ENCODE results near the gene C22orf39. TPM values are rescaled to one million over a fixed set of nuclear protein-coding genes. Genes with fewer than 3 reads are reported as not detected.

The C22orf39 gene
- total RNA-seq, 2 donors from 2014 or later, result 21.6 to 21.8 TPM

DNA sequence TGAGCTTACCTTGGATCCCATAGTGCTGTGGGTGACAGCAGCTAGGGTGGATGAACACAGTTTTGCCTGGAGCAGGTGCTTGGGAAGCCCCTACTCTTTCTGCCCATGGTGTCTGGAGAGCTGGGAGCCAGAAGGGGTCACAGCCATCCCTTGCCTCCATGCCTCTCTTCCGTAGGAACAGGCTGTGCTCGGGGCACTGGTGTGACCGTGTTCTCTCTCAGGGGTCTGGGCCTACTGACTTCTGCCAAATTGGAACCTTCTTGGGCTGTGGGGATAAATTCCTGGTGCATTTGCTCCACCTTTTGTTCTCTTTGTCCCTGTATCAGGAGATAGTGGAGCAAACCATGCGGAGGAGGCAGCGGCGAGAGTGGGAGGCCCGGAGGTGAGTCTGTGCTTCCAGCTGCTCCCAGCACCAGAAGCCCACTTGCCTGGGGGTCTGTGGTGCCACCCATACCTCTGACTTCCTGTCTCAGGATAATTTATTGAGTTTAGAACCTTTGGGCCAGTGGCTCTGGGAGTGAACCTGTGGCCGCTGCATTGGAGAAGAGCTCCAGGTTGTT, 46.6 kb upstream of the C22orf39 start:
- H3K36me3 ChIP-seq, result no peaks in the 10 kb centered on the region
- no peak overlapping the region for H3K9ac ChIP-seq (ENCODE audit: low read depth in 2 of 2, low read length in 2 of 2)
- TF ChIP-seq, protein P1, sequence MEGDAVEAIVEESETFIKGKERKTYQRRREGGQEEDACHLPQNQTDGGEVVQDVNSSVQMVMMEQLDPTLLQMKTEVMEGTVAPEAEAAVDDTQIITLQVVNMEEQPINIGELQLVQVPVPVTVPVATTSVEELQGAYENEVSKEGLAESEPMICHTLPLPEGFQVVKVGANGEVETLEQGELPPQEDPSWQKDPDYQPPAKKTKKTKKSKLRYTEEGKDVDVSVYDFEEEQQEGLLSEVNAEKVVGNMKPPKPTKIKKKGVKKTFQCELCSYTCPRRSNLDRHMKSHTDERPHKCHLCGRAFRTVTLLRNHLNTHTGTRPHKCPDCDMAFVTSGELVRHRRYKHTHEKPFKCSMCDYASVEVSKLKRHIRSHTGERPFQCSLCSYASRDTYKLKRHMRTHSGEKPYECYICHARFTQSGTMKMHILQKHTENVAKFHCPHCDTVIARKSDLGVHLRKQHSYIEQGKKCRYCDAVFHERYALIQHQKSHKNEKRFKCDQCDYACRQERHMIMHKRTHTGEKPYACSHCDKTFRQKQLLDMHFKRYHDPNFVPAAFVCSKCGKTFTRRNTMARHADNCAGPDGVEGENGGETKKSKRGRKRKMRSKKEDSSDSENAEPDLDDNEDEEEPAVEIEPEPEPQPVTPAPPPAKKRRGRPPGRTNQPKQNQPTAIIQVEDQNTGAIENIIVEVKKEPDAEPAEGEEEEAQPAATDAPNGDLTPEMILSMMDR (IDR thresholded peaks at IDR 0.05), result no peak
- no peaks in the 10 kb centered on the region for H3K9me3 ChIP-seq
- no peak for DNase-seq
- intact Hi-C loops (cut with DNase I), result loop anchor here (5.0 kb wide), 1 partner anchor 133 kb away; no protein-coding TSS in a partner anchor
- H3K4me3 ChIP-seq, result no peak overlapping the region
- no peaks in the 10 kb centered on the region for H3K27me3 ChIP-seq
- no peak overlapping the region for H3K27ac ChIP-seq
- H3K4me1 ChIP-seq, result no peaks in the 10 kb centered on the region

DNA sequence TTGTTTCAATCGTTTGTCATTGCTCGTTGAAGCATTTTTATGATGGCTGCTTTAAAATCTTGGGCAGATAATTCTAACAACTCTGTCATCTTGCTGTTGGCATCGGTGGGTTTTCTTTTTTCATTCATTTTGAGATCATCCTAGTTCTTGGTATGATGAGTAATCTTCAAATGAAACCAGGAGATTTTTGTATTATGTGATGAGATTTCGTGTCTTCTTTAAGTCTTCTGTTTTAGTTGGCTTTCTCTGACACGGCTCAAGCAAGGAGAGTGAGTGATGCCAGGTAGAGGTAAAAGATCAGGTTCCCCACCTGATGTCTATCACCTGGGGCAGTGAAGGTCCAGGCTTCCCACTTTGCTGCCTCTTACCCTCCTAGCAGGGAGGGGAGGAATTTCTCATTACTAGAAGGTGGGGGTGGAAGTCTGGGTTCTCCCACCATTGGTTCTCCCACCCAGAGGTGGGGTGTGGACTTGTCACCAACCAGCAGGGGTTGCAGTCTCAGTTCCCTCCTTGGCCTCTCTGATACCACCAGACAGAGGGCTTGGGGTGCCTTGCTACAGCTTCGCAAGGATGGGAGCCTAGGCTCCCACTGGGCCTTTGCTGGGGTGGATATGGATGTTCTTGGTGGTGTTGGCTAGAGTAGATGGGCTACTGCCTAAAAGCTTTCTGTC, 45.1 kb upstream of the C22orf39 start:
- no peak overlapping the region for H3K27ac ChIP-seq
- no peak for DNase-seq
- no peaks in the 10 kb centered on the region for H3K27me3 ChIP-seq
- no peaks in the 10 kb centered on the region for H3K9me3 ChIP-seq
- H3K4me3 ChIP-seq, result no peak overlapping the region
- intact Hi-C loops (cut with DNase I), result loop anchor here (5.0 kb wide), 1 partner anchor 135 kb away; no protein-coding TSS in a partner anchor
- no peak overlapping the region for H3K9ac ChIP-seq (ENCODE audit: low read depth in 2 of 2, low read length in 2 of 2)
- H3K4me1 ChIP-seq, result no peaks in the 10 kb centered on the region
- H3K36me3 ChIP-seq, result no peaks in the 10 kb centered on the region
- TF ChIP-seq, protein P1 (IDR thresholded peaks at IDR 0.05), result no peak

DNA sequence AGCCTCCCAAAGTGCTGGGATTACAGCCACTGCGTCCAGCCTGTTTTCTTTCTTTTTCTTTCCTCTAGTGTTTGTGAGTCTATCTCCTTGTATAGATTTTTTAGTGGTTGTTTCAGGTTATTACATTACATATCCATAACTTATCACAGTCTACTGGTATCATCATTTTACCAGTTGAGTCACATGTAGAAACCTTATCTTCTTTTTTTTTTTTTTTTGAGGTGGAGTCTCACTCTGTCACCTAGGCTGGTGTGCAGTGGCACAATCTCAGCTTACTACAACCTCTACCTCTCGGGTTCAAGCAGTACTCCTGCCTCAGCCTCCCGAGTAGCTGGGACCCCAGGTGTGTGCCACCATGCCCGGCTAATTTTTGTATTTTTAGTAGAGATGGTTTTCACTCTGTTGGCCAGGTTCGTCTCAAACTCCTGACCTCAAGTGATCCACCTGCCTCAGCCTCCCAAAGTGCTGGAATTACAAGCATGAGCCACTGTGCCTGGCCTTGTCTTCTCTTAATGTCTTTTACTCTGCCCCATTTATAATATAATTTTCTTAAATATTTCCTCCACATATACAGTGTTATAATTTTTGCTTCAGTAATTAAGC, 43.2 kb upstream of the C22orf39 start:
- TF ChIP-seq, protein P1 (IDR thresholded peaks at IDR 0.05), result no peak
- intact Hi-C loops (cut with DNase I), result loop anchor here (5.0 kb wide), 1 partner anchor 137 kb away; no protein-coding TSS in a partner anchor
- H3K9ac ChIP-seq (ENCODE audit: low read depth in 2 of 2, low read length in 2 of 2), result no peak overlapping the region
- H3K4me3 ChIP-seq, result no peak overlapping the region
- no peaks in the 10 kb centered on the region for H3K27me3 ChIP-seq
- no peaks in the 10 kb centered on the region for H3K4me1 ChIP-seq
- H3K36me3 ChIP-seq, result no peaks in the 10 kb centered on the region
- H3K9me3 ChIP-seq, result no peaks in the 10 kb centered on the region
- H3K27ac ChIP-seq, result no peak overlapping the region
- DNase-seq, result no peak

DNA sequence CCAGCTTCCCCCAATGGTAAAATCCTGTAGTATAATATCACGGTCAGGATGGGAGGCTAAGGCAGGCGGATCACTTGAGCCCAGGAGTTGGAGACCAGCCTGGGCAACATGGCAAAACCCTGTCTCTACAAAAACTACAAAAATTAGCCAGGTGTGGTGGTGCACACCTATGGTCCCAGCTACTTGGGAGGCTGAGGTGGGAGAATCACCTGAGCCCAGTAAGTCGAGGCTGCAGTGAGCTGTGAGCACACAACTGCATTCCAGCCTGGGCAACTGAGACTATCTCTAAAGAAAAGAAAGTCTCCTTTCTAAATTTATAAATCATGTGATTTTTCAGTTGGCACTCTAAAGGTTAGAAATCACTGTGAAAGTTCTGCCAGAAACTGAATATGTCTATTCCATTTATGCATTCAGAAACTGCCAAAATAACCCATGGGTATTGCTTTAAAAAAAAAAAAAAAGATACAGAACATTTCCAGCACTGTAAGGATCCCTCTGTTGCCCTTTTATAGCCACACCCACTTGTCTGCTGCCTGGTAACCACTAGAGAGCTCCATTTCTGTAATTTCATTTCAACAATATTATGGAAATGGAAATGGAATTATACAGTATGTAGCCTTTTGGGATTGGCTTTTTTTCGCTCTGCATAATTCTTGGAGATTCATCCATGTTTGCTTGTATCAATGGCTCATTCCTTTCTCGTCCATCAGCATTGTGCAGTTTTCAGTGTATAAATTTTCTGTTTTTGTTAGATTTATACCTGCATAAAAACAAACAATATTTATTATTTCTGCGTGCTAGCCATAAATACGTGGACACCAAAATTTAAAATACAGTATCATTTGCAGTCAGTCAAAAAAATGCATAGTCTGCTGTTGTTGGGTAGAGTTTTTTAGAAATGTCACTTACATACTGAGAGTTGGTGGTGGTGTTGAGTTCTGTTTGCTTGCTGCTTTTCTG, 41.7 kb upstream of the C22orf39 start:
- Histone ChIP-seq H3K27me3 (no peaks in the 10 kb centered on the region), H3K4me3 (no peak overlapping the region), H3K9ac (ENCODE audit: low read depth in 2 of 2, low read length in 2 of 2) (no peak overlapping the region), H3K36me3 (no peaks in the 10 kb centered on the region), H3K27ac (no peak overlapping the region), H3K9me3 (no peaks in the 10 kb centered on the region), H3K4me1 (no peaks in the 10 kb centered on the region)
- no peak for DNase-seq
- intact Hi-C loops (cut with DNase I), result no loop called here
- TF ChIP-seq, protein P1 (IDR thresholded peaks at IDR 0.05), result no peak

DNA sequence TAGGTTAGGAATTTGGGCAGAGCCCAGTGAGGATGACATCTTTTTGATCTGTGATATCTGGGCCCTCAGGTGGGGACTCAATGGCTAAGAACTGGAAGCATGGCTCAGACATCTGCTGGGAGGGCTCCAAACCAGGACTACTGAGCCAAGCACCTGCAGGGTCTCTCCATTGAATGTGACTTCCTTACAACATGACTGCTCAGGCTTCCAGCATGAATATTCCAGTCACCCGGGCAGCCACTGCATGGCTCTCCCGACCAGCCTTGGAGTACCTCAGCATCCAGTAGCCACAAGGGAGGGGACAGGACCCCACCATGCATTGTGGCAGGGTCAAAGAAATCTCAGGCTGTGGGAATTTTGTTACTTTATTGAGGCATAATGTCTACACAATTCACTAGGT, 40.8 kb upstream of the C22orf39 start:
- TF ChIP-seq, protein P1 (IDR thresholded peaks at IDR 0.05), result no peak
- no peaks in the 10 kb centered on the region for H3K27me3 ChIP-seq
- H3K36me3 ChIP-seq, result no peaks in the 10 kb centered on the region
- no peak for DNase-seq
- no peak overlapping the region for H3K9ac ChIP-seq (ENCODE audit: low read depth in 2 of 2, low read length in 2 of 2)
- H3K4me1 ChIP-seq, result no peaks in the 10 kb centered on the region
- H3K27ac ChIP-seq, result no peak overlapping the region
- intact Hi-C loops (cut with DNase I), result no loop called here
- H3K9me3 ChIP-seq, result no peaks in the 10 kb centered on the region
- no peak overlapping the region for H3K4me3 ChIP-seq
